Forelimb muscle (tissue), 1 donor: ENCODE measurements around the gene RAP1GAP. TPM values are rescaled to one million over a fixed set of nuclear protein-coding genes. Genes with fewer than 3 reads are reported as not detected.

ENCODE experiments used
- DNase-seq: peaks from one replicate; pipeline ENCODE4 v3.0.0-alpha.2; 2013; ENCODE audit warnings: low read depth
- polyA plus RNA-seq: library from polyadenylated mRNA; unstranded; fragments of 120-200 nt; gene quantifications from one replicate; pipeline ENCODE4 v1.2.1, GENCODE V29; 2013; ENCODE audit not compliant: insufficient read length

The RAP1GAP gene
- polyA plus RNA-seq, 1 donor, result 1.7 TPM

DNA sequence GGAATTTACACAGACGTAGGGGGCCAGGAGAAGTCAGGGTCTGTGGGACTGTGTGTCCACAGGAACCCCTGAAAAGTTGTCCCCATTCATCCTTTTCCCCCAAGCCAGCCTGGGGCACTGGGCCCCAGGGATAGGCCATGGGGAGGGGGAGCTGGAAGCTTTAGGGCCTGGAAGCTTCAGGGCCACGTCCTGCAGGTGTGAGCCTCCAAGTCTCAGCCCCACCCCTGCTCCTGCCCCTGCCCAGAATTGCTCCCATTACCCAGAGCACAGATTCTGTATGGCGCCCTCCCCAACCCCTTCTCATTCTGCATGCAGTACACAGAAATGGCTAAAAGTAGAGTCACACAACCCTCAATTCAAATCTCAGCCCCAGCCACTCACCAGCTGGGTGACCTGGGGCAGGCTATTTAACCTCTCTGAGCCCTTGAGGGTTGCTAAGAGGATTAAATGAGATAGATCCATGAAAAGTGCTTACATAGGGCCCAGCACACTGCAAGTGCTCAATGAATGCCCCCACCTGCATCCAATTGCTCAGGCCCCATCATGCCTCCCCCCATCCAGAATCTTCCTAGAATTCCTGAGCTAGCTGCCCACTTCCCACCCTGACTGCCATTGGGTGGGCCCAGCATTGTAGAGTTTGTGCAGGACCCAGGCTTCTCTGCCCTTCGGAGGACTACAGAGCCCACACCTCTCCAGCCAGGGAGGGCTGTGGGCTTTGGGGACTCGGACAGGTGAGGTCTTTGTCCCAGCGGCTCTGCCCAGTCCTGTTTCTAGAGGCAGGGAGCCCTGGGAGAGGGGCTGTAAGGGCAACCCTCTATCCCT lies 6.5 kb downstream of the RAP1GAP start:
- no peak for DNase-seq

DNA sequence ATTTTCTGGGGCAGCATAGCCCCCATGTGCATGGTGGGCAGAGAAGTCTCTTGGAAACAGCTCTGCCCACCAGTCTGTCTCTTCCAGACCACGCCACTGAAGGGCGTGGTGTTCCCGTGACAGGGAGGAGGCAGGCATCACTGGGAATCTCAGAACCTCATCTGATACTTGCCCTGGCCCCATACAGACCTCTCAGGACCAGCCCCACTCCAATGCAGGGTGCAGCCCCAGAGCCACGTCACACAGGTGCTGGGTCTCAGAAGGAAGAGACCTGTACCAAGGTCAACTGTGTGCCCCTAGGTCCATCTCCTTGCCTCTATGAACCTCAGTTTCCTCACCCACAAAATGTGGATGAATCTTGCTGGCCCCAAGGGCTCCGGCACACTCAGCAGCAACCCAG lies 7.3 kb downstream of the RAP1GAP start:
- DNase-seq, result no peak

DNA sequence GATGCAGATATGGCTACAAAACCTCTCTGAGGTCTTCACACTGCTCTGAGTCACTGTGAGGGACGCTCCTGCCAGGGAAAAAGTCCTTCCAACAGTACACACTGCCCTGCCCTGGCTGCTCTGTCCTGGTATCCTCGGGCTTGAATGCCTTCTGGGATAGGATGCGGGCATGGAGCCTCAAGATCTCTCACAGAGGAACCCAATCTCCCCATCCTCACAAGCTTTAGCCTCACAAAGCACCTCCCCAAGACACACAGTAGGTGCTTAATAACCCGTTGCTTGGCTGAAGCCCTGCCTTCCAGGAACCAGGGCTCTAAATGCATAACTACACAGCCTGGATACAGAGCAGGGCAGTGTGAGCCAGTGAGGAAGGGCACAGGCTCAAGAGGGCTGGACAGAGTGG lies 9.2 kb downstream of the RAP1GAP start:
- no peak for DNase-seq

DNA sequence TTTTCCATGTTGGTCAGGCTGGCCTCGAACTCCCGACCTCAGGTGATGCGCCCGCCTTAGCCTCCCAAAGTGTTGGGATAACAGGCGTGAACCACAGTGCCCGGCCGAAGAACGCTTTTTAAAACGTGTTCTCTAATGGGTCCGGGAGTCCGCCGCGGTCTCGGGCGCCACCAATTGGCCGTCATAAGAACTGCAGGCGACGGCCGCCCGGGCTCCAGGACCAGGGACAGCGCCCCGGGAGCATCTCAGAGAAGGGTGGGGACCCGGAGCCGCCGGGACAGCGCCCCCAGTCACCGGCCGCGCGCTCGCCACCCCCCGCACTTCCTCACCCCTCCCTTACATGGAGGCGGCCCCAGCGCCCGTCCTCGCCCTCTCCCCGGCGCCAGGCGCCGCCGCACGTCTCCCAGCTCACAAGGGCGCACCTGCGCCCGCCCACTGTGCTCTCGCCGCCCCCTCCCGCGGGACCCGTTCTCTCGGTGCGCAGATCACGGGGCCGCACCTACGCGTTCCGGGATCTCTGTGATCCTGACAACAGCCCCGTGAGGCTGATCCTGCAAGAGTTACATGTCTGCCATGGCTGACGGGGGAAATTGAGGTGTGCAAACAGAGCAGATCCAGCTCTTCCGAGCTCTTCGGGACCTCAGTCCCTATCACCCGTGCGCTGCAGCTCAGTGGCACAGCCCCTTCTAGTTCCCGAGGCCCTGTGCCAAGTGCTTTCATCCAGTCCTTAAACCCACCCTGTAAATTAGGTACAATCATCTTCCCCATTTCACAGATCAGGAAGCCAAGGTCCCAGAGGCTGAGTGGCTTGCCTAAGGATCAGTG lies 9.8 kb downstream of the RAP1GAP start:
- no peak for DNase-seq

DNA sequence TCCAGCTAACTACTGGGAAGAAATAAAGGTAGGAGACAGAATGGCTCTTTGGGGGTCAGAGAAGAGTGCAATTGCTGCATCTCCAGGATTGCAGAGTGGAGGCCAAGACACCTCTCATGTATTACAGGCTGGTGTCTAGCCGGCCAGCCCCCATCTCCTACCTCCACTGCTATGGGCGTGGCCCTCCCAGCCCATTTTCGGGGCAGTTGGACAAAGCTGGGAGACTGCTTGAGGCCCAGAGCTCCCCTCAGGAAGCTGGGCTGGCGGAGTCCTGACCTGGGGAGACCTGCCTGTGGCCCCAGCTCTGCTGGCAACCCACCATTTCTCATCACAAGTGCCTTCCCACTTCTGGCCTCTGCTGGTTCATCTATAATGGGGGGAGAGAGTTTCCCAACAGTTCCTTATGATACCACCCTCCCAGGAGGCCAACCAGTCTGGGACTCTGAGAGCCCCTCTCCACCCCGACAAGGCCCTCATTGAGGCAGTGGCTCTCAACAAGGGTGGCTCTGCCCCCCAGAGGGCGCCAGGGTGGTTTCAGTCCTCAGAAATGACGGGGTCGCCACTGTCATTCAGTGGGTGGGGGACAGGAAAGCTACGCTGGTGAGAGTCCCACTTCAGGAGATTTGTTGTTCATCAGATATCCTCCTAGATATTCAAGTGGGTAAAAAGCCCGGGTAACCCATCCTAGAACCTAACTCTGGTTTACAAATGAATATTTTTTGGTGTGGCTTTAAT lies 11.5 kb downstream of the RAP1GAP start:
- no peak for DNase-seq

DNA sequence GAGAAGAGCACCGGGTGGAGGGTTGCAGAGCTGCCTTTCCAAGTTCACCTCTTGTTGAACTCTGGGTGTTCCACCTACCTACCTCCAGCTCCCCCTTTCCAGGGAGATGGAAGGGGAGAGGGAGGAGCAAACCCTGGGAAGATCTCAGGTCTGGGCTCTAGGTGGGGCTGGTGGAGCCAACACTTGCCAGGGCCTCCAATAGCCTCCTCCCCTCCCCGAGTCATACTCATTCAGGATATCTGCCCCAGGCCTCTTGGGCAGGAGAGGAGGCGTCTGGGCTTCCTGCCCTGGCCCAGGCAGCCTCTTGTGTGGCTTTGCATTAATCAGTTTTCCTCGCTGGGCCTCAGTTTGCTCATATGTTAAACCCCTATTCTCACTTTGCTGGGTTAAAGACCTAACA lies 13.4 kb downstream of the RAP1GAP start:
- DNase-seq, result no peak

DNA sequence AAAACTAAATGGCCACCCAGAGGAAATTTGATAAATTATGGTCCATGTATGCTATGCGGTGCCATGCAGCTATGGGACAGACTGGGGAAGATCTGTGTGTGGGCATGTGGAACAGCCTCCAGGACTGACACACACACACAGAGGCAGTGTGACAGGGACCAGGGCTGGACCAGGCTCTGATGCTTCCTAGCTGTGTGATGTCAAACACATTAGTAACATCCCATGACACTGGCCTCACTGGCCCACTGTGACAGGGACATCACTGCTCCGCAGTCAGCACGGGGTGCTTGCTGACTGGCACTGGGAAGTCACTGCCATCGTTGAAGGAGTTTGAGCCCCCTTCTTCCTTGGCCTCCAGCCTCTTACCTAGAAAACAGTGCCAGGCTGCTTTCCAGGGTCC lies 13.9 kb downstream of the RAP1GAP start:
- DNase-seq, result no peak

DNA sequence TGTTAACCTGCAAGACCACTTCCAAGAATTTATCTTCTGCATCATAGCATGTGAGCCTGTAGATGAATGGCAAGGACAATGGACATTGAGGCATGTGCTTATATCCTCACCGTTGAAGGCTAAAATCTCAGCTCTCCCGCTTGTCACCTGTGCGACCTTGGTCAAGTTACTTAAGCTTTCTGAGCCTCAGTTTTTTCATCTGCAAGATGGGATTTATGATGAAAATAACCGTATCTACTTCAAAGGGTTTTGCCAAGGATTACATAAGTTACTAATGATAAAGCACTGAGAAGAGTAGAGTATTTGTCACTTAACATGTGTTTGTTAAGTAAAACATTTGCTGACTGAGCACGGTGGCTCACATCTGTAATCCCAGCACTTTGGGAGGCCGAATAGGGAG lies 14.9 kb downstream of the RAP1GAP start:
- no peak for DNase-seq

DNA sequence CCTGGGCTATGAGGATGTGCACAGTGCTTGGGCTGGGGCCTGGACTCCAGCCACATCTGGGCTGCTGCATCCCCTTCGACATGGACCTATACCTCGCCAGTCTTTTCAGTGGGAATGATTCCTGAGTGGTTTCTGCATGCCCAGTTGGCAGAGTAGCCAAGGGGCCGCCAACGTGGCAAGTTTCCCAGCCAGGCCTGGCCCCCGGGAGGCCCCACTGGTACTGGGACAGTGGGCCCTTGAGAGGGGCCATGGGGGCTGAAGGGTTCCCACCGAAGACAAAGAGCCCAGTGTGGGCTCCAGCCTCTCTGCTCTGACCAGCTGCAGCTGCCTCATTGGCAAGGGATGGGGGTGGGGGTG lies 15.4 kb downstream of the RAP1GAP start:
- DNase-seq, result no peak

DNA sequence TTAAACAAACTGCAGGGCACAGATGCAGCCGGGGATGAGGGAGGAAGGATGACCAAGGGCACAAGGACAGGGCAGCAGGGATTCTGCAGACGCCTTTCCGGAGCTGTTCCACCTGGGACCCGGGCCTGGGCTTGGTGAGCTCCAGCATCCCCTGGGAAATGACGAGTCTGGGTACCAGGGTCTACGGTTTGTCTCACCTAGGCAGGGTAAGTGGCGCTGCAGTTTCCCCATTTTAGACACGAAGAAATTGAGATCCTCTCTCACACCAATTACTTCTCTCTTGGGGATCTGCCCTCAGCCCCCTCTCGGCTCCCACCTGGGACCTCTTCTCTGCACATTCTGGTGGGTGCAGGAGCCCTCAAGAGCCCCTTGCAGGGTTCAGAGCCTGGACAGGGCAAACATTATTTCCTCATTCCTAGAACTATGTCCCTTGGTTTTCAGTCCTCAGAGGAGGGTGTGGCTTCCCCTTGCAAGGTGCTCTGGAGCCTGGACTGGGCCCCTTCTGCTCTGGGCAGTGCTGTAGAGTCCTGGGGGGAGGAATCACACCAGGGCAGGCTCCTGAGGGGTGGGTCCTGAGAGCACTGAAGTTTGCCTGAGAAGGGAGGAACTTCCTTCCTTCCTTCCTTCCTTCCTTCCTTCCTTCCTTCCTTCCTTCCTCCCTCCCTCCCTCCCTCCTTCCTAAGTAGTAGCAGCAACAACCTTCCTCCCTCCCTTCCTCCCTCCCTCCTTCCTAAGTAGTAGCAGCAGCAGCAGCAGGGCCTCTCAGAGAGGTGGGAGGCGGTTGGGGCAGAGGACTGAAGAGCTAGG lies 16.0 kb downstream of the RAP1GAP start:
- no peak for DNase-seq

DNA sequence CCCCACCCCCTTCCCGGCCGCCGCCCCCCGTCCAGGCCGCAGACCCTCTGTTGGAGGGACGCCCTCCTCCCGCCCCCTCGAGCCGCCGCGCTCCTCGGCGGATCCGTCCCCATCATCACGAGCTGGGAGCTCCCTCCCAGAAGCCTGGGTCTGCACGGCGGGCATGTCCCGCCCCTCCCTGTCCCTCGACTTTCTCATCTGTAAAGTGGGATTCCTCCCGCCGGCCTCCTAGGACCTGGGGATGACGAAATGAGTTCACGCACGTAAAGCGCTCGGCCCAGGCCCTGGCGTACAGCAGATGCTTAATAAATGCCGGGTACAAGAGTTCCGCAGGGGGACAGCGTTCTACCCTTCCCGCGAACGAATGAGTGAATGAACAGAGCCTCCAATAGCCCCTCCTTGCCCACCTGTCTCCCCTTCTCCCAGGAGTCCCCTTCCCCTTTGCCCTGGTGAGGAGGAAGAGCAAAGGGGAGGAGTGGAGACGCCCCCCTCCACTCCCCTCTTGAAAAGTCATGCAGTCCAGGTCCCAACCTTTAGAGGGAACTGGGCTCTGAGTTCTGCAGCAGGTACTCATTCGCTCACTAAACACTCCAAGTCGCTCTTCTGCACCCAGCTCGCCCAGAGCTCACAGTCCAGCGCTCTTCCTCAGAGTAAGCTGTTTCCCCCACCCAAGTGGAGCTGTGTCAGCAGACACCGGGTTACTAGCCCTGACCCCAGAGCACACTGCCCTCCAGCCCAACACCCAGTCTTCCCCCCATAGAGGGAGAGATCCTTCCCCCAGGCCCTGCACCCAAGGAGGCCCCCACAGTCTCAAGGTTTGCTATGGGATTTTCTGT lies 16.8 kb downstream of the RAP1GAP start:
- DNase-seq, result no peak

DNA sequence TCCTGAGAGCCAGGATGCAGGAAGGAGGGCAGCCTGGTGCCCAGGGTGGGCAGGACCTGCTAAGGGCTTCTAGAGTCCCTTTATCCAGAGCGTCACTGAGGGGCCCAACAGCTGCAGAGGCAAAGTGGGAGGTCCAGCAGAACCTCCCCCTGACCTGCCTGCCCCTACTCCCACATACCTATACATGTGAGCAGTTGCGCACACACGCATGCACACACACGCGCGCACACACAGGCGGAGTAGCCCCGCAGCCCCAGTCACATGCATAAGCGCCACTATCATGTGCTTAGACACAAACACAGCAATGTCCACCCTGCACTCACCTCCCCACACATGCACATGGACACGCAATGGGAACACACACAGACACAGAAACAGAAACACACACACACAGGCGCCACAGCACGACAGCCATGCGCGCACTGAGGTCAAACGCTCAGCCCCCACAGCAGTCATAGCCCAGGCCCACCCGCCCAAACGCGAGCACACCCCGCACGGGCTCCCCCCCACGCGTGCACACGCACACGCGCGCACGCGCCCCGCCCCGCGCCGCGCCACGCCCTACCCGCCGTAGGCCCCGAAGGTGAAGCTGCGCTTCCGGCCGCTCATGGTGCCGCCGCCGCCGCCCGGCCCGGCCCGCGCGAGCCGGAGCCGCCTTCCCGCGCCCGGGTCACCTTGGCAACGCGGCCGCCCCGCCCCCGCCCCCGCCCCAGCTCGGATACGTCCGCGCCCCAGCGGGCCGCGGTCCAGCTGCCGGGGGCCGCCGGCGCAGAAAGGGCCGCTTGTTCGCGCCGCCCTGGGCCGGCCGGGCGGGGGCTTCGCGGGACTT lies 17.7 kb downstream of the RAP1GAP start:
- DNase-seq, result no peak

DNA sequence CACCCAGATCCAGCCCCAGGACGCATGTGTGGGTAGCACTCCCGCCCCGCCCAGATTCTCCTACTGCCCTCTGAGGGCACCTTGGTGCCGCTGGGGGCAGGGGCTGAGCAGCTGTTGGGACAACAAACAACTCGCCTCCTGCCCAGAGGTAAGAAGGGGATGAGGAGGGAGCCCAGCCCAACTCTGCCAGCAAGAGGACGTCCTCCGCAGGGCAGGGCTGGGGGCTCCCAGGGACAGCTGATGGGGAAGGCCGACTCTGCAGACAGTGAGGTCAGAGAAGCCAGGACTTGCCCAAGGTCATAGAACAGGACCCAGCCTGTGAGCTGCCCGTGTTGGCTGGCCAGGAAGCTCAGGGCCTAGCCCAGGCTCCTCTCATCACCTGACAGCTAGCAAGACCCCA lies 18.8 kb downstream of the RAP1GAP start:
- DNase-seq, result no peak

DNA sequence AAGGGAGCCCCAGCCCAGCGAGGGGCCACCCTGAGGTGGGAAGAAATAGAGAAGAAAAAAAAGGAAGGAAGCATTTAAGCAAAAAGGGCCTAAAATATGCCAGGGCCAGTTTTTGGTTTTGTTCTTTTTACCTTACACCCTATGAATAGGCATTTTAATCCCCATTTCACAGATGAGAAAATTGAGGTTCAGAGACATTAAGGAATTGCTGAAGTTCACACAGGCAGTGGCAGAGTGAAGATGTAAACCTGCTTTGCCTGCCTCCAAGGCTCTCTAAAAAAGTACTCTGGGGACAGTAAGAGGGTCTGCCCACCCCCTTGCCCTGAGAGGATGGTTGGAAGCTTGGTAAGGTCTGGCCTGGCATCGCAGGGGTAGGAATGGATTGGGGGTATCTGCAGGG lies 19.8 kb downstream of the RAP1GAP start:
- DNase-seq, result no peak

DNA sequence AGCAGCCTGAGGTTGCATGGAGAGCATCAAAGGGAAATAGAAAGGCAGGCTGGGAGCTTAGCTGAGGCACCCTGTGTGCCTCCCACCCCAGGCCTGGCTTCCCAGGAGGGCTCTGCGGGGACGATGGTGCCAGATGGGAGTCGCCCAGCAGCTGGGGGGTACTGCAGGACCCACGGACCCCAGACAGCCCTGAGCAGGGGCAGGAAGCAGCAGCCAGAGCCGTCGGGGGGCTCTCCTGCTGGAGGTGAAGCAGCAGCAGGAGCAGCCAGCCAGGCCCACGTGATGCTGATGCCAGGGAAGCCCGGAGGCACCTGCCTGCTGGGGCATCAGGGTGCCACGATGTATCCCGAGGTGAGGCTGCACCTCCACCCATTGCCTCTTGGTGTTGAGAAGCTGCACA lies 20.4 kb downstream of the RAP1GAP start:
- no peak for DNase-seq

DNA sequence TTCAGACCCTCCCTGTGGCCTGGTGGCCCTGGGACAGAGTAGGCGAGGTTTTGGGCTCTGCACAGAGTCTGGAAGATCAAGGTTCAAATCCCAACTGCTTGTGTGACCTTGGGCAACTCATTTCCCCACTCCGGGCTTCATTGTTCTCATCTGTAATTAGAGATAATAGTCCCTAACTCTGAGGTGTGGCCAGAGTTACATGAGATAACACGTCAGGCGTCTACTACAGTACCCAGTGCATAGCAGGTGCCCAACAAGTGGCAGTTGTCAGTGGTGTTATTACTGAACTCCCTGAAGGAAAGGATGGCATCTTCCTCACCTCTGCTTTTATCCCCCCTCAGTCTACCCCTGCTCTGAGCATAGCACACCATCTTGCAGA lies 20.8 kb downstream of the RAP1GAP start:
- no peak for DNase-seq

DNA sequence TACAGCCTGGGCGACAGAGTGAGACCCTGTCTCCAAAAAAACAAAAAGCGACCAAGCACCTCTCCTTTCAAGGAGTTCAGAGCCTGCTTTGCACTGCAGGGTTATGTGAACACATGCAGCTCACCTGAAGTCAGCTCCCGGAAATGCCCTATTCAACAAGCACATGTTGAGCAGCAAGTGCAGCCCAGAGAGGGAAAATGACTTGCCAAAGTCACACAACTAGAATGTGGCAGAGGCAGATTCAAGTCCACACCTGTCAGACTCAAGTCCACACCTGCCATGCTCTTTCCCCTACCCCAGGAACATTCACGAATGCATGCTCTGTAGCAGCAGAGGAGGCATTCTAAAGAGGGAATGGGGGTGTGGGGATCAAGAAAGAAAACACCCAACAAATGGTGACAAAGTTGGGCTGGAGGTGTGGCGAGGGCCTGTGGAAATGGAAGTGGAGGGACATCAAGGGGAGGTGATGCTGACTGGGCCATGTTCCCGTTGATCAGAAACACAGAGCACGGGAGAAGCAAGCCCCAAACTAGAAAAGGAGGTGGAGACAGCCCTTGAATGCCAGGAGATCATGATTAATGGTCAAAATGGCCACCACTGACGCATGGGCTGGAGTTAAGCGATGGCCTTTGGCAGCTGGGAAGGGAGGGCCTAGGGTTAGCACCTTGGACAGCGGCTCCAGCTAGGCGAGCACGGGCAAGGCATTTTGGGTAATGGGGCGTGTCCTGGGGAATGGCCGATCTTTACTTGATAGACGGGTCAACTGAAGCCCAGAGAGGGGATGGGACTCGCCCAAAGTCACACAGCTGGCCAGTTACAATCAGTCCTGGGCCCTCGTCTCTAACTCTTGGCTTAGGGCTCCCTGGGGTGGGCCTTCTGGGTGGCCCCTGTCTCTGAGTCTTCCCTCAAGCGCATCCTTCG lies 21.5 kb downstream of the RAP1GAP start:
- no peak for DNase-seq

DNA sequence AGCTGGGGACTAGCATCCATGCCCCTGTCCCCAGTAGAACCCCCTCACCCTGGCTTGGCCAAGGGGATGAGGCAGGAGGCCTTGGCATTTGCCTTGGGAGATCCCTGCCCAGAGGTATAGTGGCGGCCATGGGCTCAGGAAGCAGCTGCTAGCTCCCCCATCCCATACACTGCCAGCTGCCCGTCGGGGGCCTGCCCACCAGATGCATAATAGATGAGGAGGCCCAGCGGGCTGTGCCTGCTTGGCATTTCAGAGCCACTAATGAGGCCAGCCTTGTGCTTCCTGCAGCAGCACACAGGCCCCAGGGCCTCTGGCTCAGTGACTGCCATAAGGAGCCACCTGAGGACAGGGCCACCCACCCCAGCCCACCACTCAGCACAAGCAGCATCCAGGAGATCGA lies 23.6 kb downstream of the RAP1GAP start:
- no peak for DNase-seq

DNA sequence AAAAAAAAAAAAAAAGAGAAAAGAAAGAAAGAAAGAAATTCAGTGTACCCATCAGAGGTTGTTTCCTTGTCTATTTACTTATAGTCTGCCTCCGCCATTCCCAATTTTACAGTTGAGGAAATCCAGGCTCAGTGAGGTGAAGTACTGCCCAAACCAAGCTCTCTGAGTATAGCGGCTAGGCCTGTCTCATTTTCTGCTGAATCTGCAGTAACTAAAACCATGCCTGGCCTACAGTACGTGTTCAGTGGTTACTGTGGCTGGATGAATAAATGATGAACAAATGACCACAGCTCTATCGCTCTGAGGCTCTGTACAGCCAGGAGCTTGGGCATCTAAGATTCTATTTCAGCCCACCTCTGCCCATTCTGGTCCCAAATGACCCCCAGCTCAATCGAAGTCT lies 24.3 kb downstream of the RAP1GAP start:
- no peak for DNase-seq
